K562 (cell line): ENCODE measurements around the gene MEA1. TPM values are rescaled to one million over a fixed set of nuclear protein-coding genes. Genes with fewer than 3 reads are reported as not detected.

Source experiments
- CBFB ChIP-seq: sonication (generic); formaldehyde crosslinking; IDR thresholded peaks from 2 replicates; pipeline ENCODE4 v1.4.0; 2020; ENCODE audit warnings: mild to moderate bottlenecking, missing genetic modification reagents
- DNMT1 ChIP-seq: fragments of 450-650 bp; IDR thresholded peaks from 2 replicates; pipeline ENCODE4 v1.6.1; 2016; ENCODE audit warnings: antibody characterized with exemption, mild to moderate bottlenecking
- GABPB2 ChIP-seq: fragments of 250-450 bp; sonication (Bioruptor Pico); conservative IDR thresholded peaks from 2 replicates; pipeline ENCODE4 v1.5.1; 2021; ENCODE audit warnings: mild to moderate bottlenecking
- L3MBTL2 ChIP-seq: fragments of 450-650 bp; IDR thresholded peaks from 2 replicates; pipeline ENCODE4 v1.6.1; 2016; ENCODE audit warnings: mild to moderate bottlenecking, moderate library complexity
- NCOA1 ChIP-seq: fragments of 450-650 bp; IDR thresholded peaks from 2 replicates; pipeline ENCODE4 v1.6.1; 2016; ENCODE audit warnings: low read depth
- NFRKB ChIP-seq: fragments of 450-650 bp; IDR thresholded peaks from 2 replicates; pipeline ENCODE4 v1.6.1; 2016; ENCODE audit warnings: low read depth
- NR1H2 ChIP-seq: sonication (generic); formaldehyde crosslinking; IDR thresholded peaks from 2 replicates; pipeline ENCODE4 v1.4.0; 2020; ENCODE audit warnings: mild to moderate bottlenecking, missing genetic modification reagents
- PCBP1 ChIP-seq: fragments of 200-400 bp; formaldehyde crosslinking; IDR thresholded peaks from 2 replicates; pipeline ENCODE4 v1.6.1; 2018; ENCODE audit warnings: mild to moderate bottlenecking, low read depth, low read length; ENCODE audit not compliant: poor library complexity, severe bottlenecking
- POLR2B ChIP-seq: fragments of 450-650 bp; IDR thresholded peaks from 2 replicates; pipeline ENCODE4 v1.6.1; 2018; ENCODE audit warnings: low read depth; ENCODE audit not compliant: partially characterized antibody
- RBM39 ChIP-seq: fragments of 200-400 bp; formaldehyde crosslinking; optimal IDR thresholded peaks from 2 replicates; pipeline ENCODE3; 2018; ENCODE audit warnings: low read depth, low read length
- RNF2 ChIP-seq: sonication (generic); IDR thresholded peaks from 2 replicates; pipeline ENCODE4 v1.6.1; 2016
- RUNX1 ChIP-seq: sonication (generic); IDR thresholded peaks from 2 replicates; pipeline ENCODE4 v1.6.1; 2016; ENCODE audit warnings: antibody characterized with exemption, low read depth
- SMAD1 ChIP-seq: fragments of 150-350 bp; IDR thresholded peaks from 2 replicates; pipeline ENCODE4 v1.6.1; 2014; ENCODE audit warnings: low read length, low read depth; ENCODE audit not compliant: partially characterized antibody
- TAF7 ChIP-seq: fragments of 450-650 bp; IDR thresholded peaks from 2 replicates; pipeline ENCODE4 v1.6.1; 2016; ENCODE audit warnings: missing genetic modification characterization, missing compliant biosample characterization
- YY1 ChIP-seq, 3 experiments: IDR thresholded peaks; 2 replicates each; pipeline ENCODE4 v1.6.1; 2011; ENCODE audit warnings: low read length in 2 of 3, mild to moderate bottlenecking in 2 of 3, moderate library complexity in 2 of 3, borderline replicate concordance in 1 of 3, control low read depth in 1 of 3, low read depth in 1 of 3; ENCODE audit not compliant: insufficient read depth in 3 of 3, insufficient replicate concordance in 2 of 3, control insufficient read depth in 1 of 3, insufficient read length in 1 of 3; ENCODE audit errors: extremely low read depth in 1 of 3
- ZBTB7A ChIP-seq: IDR thresholded peaks from 2 replicates; pipeline ENCODE4 v1.6.1; 2011; ENCODE audit warnings: low read depth, mild to moderate bottlenecking, low read length, moderate library complexity, borderline replicate concordance; ENCODE audit not compliant: control insufficient read depth
- ZEB2 ChIP-seq: fragments of 450-650 bp; IDR thresholded peaks from 2 replicates; pipeline ENCODE4 v1.6.1; 2016
- ZNF12 ChIP-seq: sonication (generic); formaldehyde crosslinking; IDR thresholded peaks from 2 replicates; pipeline ENCODE4 v1.4.0; 2020; ENCODE audit warnings: mild to moderate bottlenecking, missing genetic modification reagents
- ZNF263 ChIP-seq: sonication (generic); formaldehyde crosslinking; IDR thresholded peaks from 2 replicates; pipeline ENCODE4 v1.8.0; 2022; ENCODE audit warnings: mild to moderate bottlenecking, missing genetic modification reagents, borderline replicate concordance
- ZNF584 ChIP-seq: fragments of 200-800 bp; sonication (Bioruptor generic); IDR thresholded peaks from 2 replicates; pipeline ENCODE4 v1.6.1; 2016; ENCODE audit warnings: low read depth, mild to moderate bottlenecking, missing genetic modification characterization, missing compliant biosample characterization
- ZNF717 ChIP-seq: fragments of 250-450 bp; sonication (Bioruptor Pico); IDR thresholded peaks from 2 replicates; pipeline ENCODE4 v1.5.0; 2021
- polyA plus RNA-seq, 8 experiments: library from polyadenylated mRNA; depleted of rRNA in 4 of 8; stranded (reverse) in 5 of 8; unstranded in 3 of 8; fragments of >200 nt; fragmentation: Nextera tagmentation in 2 of 8; fragmentation: Illumina TruSeq in 1 of 8; extraction: Ambion mirVana in 2 of 8; extraction: Trizol in 1 of 8; gene quantifications; 2 replicates each; pipeline versions ENCODE4 v1.2.1 to v1.2.3, GENCODE V29; 2011 to 2014; ENCODE audit warnings: inconsistent platforms in 1 of 8, missing spikeins in 1 of 8
- total RNA-seq, 7 experiments: library from RNA; depleted of rRNA in 6 of 7; stranded (reverse); fragments of >200 nt in 6 of 7; fragmentation: Illumina TruSeq in 2 of 7; extraction: Trizol in 2 of 7; gene quantifications; 2 replicates each; pipeline versions ENCODE4 v1.2.1 to v1.2.3, GENCODE V29; 2011 to 2021; ENCODE audit warnings: low replicate concordance in 1 of 7
- TF ChIP-seq, protein P1 (sequence below): IDR thresholded peaks from 2 replicates; pipeline ENCODE4 v1.6.1; 2011; ENCODE audit not compliant: insufficient read length; ENCODE audit errors: extremely low read depth
- TF ChIP-seq, protein P2 (sequence below): sonication (generic); formaldehyde crosslinking; IDR thresholded peaks from 2 replicates; pipeline ENCODE4 v1.8.0; 2022; ENCODE audit warnings: mild to moderate bottlenecking, missing genetic modification reagents, borderline replicate concordance
- TF ChIP-seq, protein P3 (sequence below): fragments of 250-450 bp; sonication (Bioruptor Pico); IDR thresholded peaks from 2 replicates; pipeline ENCODE4 v1.9.0; 2021; ENCODE audit warnings: mild to moderate bottlenecking, inconsistent platforms

The MEA1 gene
- total and polyA plus RNA-seq, 9 of the 15 experiments (the other 6 are each of a cell fraction or from before 2014, with no cell fraction given) = 86.8 to 210 (median 152) TPM

DNA sequence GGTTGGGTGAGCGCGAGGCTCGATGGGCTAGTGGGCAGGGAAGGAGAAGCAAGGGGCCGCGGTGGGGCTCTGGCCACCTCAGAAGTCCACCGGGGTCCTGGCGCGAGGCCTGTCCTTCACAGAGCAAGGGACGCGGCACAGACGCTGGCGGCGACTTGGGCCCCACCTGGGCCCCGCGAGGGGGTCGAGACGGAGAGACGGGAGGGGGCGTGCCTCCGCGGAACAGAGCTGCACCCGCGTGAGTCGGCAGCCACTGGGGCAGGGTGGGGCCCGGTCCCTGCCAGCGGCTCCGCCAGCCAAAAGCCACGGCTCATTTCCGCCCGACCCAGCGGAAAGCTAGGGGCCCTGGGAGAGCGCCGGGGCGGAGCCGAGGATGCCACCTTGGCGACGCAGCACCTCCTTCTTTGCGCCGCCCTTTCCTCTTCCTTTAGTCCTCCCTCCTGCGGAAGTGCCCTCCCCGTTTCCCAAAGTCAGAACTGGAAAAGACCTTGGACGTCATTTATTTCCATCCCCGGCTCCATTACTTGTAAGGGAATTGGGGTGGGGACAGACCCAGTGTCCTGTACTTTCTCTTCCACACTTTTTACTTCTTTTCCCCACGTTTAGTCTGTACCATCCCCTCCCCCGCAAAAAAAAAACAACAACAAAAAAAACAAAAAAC, 39.9 kb upstream of the MEA1 start, which contains the start of gene CUL7 (continued):
- no peak for TF ChIP-seq CBFB (CRISPR knock-in tag)
- TF ChIP-seq L3MBTL2 = peak; percentile 47
- 0 out of 2 replicates have a peak, but pooled peaks have one; percentile 1 for TF ChIP-seq DNMT1
- peak; percentile 97 for TF ChIP-seq POLR2B
- no peak for TF ChIP-seq SMAD1
- peak; percentile 85; the same call in 1 of the 2 replicates for TF ChIP-seq ZNF717 (CRISPR knock-in tag)
- TF ChIP-seq, protein P1, sequence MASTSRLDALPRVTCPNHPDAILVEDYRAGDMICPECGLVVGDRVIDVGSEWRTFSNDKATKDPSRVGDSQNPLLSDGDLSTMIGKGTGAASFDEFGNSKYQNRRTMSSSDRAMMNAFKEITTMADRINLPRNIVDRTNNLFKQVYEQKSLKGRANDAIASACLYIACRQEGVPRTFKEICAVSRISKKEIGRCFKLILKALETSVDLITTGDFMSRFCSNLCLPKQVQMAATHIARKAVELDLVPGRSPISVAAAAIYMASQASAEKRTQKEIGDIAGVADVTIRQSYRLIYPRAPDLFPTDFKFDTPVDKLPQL = no peak
- peak; percentile 18; the same call in 1 of the 2 replicates for TF ChIP-seq ZEB2
- TF ChIP-seq, protein P2, sequence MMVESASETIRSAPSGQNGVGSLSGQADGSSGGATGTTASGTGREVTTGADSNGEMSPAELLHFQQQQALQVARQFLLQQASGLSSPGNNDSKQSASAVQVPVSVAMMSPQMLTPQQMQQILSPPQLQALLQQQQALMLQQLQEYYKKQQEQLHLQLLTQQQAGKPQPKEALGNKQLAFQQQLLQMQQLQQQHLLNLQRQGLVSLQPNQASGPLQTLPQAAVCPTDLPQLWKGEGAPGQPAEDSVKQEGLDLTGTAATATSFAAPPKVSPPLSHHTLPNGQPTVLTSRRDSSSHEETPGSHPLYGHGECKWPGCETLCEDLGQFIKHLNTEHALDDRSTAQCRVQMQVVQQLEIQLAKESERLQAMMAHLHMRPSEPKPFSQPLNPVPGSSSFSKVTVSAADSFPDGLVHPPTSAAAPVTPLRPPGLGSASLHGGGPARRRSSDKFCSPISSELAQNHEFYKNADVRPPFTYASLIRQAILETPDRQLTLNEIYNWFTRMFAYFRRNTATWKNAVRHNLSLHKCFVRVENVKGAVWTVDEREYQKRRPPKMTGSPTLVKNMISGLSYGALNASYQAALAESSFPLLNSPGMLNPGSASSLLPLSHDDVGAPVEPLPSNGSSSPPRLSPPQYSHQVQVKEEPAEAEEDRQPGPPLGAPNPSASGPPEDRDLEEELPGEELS (CRISPR knock-in tag) = peak; percentile 62; the same call in 1 of the 2 replicates
- TF ChIP-seq RNF2 = peak; percentile 80; the same call in 1 of the 2 replicates
- TF ChIP-seq, protein P3, sequence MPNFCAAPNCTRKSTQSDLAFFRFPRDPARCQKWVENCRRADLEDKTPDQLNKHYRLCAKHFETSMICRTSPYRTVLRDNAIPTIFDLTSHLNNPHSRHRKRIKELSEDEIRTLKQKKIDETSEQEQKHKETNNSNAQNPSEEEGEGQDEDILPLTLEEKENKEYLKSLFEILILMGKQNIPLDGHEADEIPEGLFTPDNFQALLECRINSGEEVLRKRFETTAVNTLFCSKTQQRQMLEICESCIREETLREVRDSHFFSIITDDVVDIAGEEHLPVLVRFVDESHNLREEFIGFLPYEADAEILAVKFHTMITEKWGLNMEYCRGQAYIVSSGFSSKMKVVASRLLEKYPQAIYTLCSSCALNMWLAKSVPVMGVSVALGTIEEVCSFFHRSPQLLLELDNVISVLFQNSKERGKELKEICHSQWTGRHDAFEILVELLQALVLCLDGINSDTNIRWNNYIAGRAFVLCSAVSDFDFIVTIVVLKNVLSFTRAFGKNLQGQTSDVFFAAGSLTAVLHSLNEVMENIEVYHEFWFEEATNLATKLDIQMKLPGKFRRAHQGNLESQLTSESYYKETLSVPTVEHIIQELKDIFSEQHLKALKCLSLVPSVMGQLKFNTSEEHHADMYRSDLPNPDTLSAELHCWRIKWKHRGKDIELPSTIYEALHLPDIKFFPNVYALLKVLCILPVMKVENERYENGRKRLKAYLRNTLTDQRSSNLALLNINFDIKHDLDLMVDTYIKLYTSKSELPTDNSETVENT (CRISPR knock-in tag) = peak; percentile 96
- no peak for TF ChIP-seq ZNF584 (CRISPR knock-in tag)
- peak; percentile 87 for TF ChIP-seq PCBP1
- peak; percentile 85 for TF ChIP-seq ZNF263 (CRISPR knock-in tag)
- TF ChIP-seq NR1H2 = peak; percentile 76; the same call in 1 of the 2 replicates
- peak; percentile 34 for TF ChIP-seq RBM39
- 0 out of 2 replicates have a peak, but pooled peaks have one; percentile 50 for TF ChIP-seq TAF7 (tag)
- TF ChIP-seq ZBTB7A = peak; percentile 91
- 0 out of 2 replicates have a peak, but pooled peaks have one; percentile 65 for TF ChIP-seq RUNX1
- peak; percentile 81 for TF ChIP-seq NFRKB
- TF ChIP-seq YY1 (IDR thresholded peaks at IDR 0.05; ENCODE audit: borderline replicate concordance in 1 of 3, control insufficient read depth in 1 of 3, extremely low read depth in 1 of 3, insufficient read depth in 3 of 3, insufficient read length in 1 of 3, insufficient replicate concordance in 2 of 3, low read depth in 1 of 3, low read length in 2 of 3) = peak in 2 of 3 experiments; percentile 79 to 86
- TF ChIP-seq NCOA1 = no peak; the same call in 1 of the 2 replicates
- TF ChIP-seq ZNF12 (CRISPR knock-in tag) = peak; percentile 64; the same call in 1 of the 2 replicates
- no peak for TF ChIP-seq GABPB2 (CRISPR knock-in tag)
